HG03064 (cell line): ENCODE data around the gene STX18.
"Not testable (repeated sequence)": the region's sequence is repeated elsewhere in the genome, so short reads cannot be mapped to it uniquely, and the experiment has no call there.

Source experiments
- ATAC-seq: cut with Tn5 transposase; IDR thresholded peaks from one replicate; pipeline ENCODE4 v1.9.1; 2021; ENCODE audit warnings: low read depth; ENCODE audit not compliant: unreplicated experiment

Gene STX18

GRCh38 chr4:4558881-4559280, 17.0 kb upstream of the STX18 start:
- ATAC-seq: no peak

- no peak for ATAC-seq
These were observed 14.1 kb upstream of the STX18 start for GRCh38 chr4:4555916-4556315.

GRCh38 chr4:4554234-4554633, 12.4 kb upstream of the STX18 start:
- no peak for ATAC-seq

GRCh38 chr4:4552042-4552441, 10.2 kb upstream of the STX18 start:
- ATAC-seq: not testable (repeated sequence)

DNA sequence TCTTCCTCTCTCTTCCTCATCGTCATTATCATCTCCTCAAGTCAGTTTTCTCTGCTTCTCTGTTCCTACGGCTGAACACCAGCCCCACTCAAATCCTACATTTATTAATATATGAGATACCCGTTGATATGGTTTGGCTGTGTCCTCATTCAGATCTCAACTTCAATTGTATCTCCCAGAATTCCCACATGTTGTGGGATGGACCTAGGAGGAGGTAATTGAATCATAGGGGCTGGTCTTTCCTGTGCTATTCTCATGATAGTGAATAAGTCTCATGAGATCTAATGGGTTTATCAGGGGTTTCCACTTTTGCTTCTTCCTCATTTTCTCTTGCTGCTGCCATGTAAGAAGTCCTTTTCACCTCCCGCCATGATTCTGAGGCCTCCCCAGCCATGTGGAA, 8.3 kb upstream of the STX18 start:
- not testable (repeated sequence) for ATAC-seq

DNA sequence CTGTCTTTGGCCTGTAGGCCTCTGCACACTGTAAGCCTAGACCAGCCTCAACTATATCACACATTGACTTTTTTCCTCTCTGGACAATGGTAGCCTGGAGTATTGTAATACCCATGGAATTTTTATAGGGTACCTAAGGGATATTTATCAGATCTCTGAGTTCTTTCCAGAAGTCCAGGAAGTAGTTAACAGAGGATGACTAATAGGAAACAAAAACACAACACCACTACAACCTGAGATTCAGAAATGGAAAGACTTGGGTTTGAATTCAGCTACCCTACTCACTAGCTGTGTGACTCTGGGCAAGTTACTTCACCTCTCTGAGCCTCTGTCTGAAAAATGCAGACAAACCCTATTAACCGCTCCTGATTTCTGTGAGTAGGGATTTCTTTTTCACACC, 7.7 kb upstream of the STX18 start:
- no peak for ATAC-seq

GRCh38 chr4:4542774-4543485, 1.1 kb upstream of the STX18 start:
- no peak for ATAC-seq

- no peak for ATAC-seq
These were observed 712 bp downstream of the STX18 start for GRCh38 chr4:4541040-4541631.

GRCh38 chr4:4539481-4539880, 2.4 kb downstream of the STX18 start:
- no peak for ATAC-seq

DNA sequence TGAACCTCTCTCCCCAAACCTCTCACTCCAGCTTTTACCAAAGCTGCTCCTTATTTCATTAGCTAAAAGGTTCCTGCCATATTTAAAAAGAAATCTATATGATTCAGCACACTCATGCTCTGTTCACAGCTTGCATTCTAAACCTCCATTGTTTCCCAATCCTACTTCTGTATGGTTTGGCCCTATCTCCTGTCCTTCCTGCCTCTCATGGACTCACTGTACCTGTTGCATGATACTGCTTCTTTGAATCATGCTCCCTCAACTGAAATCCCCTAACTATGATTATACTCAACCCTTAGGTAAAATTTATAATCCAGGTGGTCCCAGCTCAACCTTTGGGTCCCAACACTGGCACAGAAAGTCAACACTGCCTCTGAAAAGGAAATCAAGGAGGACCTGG, 6.3 kb downstream of the STX18 start:
- no peak for ATAC-seq

DNA sequence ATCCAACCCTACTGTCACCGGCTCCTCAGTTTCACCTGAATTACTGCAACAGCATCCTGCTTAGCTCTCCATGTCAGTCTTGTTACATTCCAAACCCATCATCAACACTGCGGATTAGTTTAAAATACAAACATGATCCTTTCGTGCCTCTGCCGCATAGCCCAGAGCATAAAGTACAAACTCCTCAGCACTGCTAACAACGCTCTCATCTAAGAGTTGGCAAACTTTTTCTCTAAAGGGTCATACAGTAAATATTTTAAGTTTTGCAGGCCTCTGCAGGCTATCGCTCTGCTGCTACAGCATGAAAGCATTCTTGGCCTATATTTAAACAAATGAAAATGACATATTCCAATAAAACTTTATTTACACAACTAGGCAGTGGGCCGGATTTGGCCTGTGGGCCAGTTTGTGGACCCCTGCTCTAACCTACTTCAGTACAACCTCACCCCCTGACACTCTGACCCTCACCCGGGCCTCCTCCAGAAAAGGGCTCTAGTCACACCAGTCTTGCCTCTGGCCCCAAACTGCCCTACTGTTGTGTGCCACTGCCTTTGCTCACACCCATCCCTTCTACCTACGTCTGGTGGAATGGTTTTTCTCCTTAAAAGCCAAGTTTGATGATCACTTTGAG, 7.2 kb downstream of the STX18 start:
- ATAC-seq: no peak

DNA sequence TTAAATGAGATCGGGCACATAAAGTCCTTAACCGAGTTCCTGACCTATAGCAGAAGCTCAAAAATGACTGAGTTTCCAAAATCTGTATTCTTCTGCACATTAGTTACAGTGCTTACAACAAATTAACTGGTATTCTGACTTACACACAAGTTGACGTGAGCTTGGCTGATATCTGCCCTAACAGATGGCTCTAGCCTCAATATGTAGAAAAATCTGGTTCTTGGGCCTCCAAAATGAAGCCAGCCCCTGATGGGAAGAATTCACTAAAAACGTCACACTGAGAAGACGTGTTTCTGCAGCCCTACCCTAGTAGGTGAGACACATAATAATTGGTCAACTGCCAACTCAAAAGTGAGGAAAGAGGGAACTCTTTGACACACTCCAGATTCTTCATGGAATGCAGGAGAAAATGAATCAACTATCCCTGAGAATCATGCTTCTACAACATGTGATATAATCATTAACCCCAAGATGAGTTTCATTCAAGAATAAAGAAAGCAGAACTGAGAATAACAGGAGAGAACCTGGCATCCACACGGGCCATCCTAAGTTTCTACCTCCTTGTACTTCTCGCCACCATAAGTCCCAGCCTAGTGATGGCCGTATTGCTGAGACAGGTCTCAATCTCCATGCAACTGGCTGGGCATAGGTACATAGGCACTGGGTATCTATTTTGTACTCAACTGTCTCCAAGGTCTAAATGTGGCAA, 8.2 kb downstream of the STX18 start:
- no peak for ATAC-seq

DNA sequence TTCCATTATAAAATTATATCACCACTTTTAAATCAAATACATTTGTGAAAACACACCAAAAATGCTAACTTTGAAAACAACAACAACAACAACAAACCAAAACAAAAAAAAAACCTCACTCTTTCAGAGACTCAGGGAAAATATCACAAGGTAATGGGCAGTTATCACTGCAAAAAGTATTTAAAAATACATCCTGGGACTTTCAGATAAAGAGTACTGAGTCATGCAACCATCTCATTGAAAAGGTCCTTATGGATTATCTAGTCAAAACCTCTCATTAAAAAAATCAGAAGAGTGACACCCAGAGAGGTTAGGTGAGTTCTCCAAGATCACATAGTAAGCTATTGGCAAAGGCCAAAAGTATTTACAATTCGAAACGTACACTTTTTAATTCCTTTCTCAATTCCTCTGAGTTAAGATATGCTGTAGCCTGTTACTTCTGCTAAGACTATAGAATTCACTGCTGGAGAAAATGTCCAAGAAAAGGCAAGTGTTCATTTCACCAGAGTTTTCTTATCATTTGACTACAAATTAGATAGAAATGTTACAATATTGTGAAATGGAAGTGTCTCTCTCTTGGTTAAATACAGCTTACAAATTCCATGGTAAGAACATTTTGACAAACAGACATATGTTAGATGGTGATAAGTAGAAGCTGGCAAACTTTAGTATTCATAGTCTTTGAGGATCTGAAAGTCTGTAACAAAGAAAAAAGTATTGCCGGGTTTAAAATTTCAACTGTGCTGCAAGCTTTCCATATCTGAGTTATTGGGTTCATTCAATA, 9.3 kb downstream of the STX18 start:
- no peak for ATAC-seq

DNA sequence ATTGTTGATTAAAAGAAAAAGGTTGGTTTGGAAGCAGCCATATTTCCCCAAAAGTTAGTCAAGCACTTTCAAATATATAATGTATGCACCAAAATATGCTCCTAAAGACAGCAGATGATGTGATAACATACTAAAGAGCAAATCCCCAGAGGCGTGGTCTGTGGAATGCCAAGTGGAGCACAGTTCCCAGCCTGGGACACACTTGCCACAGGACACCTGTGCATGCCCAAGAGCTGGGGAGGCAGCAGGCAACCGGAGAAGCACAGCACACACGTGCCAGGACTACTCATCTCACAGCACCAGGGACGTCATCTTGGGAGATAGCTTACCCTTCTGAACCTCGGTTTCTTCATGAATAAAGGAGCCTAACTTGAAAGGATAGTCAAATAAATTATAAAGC, 12.5 kb downstream of the STX18 start:
- ATAC-seq: no peak

DNA sequence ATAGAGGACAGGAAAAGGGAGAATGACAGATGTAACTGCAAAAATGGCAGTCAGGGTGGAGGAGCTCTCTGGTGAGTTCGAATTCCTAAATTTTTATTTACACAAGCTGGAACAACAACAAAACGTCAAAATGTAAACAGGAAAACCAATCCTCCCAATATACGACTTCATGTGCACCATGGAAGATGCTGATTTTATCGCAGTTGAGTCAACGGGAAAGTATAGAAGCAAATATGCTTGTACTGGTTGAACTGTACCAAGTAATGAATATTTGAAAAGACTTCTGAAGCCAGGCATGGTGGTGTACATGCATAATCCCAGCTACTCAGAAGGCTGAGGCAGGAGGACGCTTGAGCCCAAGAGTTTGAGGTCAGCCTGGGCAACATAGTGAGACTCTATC, 15.4 kb downstream of the STX18 start:
- no peak for ATAC-seq

GRCh38 chr4:4524364-4524763, 17.5 kb downstream of the STX18 start:
- ATAC-seq: peak; percentile 91

GRCh38 chr4:4521731-4522130, 20.1 kb downstream of the STX18 start:
- no peak for ATAC-seq

GRCh38 chr4:4521136-4521535, 20.7 kb downstream of the STX18 start:
- ATAC-seq: no peak

DNA sequence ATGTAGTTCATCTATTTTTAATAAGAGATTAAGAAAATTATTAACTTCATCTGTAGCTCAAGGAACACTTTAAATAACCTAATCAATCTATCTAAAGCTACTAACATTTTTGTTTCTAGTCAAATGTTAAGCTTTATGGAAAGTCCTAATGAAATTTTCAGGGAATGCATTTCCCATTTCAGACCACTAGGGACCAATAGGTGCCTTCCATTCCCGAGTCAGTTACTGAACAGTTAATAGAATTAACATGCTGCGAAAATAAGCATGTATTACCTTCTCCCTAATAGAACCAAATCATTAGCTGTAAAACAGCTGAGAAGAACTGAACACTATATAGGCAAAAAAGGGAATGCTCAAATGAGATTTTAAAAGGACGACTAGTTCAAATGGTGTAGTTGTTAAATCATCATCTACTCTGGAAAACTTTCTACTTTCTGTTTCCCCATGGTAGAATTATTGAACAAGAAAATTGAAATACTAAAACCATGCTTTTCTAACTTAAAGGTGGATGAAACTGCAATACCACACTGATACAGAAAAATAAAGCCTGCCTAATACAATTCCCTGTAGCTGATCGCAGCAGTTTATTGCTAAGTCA, 22.5 kb downstream of the STX18 start:
- no peak for ATAC-seq

DNA sequence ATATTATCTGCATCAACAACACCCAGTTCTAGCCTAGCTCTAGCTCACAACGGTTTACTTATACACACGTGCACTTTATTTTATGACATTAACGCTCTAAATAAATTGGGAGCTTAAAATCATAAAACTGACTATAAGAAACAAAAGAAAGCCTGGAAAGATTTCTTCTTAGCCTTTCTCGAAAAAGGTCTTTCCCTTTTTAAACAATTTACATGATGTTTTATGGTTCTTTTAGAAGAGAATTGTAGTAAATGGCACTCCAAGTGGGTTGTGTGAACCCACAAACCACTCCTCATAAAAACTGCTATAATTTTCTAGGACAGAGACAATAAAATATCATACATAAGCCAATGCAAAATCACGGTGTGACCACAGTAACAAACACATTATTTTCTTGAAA, 23.1 kb downstream of the STX18 start:
- no peak for ATAC-seq
